ENCODE measurements around the gene IFITM5. TPM values are rescaled to one million over a fixed set of nuclear protein-coding genes. Genes with fewer than 3 reads are reported as not detected.

Gene IFITM5
- total and polyA plus RNA-seq, 2 of the 8 experiments (the other 6 are each of a cell fraction or from before 2014, with no cell fraction given), result not detected

- TF ChIP-seq HDAC6 (IDR thresholded peaks at IDR 0.05; ENCODE audit: low read depth, low read length) (no peak), GABPA (IDR thresholded peaks at IDR 0.05; ENCODE audit: borderline replicate concordance, insufficient read depth, low read length) (no peak), CHD7 (IDR thresholded peaks at IDR 0.05; ENCODE audit: insufficient replicate concordance, low read length) (no peak), YY1 (IDR thresholded peaks at IDR 0.05; ENCODE audit: low read depth, low read length) (no peak), EZH2 (IDR thresholded peaks at IDR 0.05; ENCODE audit: low read depth, low read length, severe bottlenecking) (no peak), EP300 (IDR thresholded peaks at IDR 0.05; ENCODE audit: borderline replicate concordance in 1 of 2, low read depth in 2 of 2, low read length in 2 of 2) (no peak), POLR2AphosphoS5 (IDR thresholded peaks at IDR 0.05; ENCODE audit: low read depth, low read length) (peak; percentile 62; the same call in 1 of the 2 replicates), KDM1A (IDR thresholded peaks at IDR 0.05; ENCODE audit: borderline replicate concordance, low read length) (no peak), SIRT6 (IDR thresholded peaks at IDR 0.05; ENCODE audit: low read length) (no peak), CREB1 (IDR thresholded peaks at IDR 0.05) (no peak), KDM5A (IDR thresholded peaks at IDR 0.05; ENCODE audit: low read length) (no peak)
Observed at GRCh38 chr11:334264-334994, 35.1 kb upstream of the IFITM5 start (continued).
